GM19023 (cell line): ENCODE data around the gene IL18BP.

Experiments used
- ATAC-seq: cut with Tn5 transposase; IDR thresholded peaks from one replicate; pipeline ENCODE4 v1.9.1; 2021; ENCODE audit warnings: mild to moderate bottlenecking, moderate library complexity; ENCODE audit not compliant: unreplicated experiment

IL18BP gene

GRCh38 chr11:72010529-72011233 lies 12.0 kb downstream of the IL18BP start:
- ATAC-seq = no peak

DNA sequence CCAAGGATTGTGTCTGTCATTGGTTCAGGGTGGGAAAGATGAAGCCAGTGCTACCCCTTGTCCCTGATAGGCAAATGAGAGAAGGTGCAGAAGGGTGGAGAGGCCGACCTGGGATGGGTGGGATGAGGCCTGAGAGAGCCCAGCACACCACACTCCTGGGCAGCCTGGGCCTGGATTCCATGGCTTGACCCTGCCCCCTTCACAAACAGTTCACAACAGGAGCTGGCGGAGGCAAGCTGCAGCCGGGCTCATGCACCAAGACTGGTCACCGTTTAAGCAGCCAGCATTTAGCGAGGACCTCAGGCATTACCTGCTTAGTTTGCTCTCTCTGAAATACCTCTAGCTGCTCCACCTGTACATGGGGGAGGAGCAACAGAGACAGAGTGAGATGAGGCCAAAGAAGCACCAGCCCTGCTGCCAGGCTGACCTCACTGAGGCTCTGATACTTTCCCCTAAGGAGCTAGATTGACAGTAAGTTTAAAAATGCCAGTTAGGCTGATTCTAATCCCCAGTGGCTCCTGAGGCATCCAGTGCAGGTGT lies 13.5 kb downstream of the IL18BP start:
- no peak for ATAC-seq

DNA sequence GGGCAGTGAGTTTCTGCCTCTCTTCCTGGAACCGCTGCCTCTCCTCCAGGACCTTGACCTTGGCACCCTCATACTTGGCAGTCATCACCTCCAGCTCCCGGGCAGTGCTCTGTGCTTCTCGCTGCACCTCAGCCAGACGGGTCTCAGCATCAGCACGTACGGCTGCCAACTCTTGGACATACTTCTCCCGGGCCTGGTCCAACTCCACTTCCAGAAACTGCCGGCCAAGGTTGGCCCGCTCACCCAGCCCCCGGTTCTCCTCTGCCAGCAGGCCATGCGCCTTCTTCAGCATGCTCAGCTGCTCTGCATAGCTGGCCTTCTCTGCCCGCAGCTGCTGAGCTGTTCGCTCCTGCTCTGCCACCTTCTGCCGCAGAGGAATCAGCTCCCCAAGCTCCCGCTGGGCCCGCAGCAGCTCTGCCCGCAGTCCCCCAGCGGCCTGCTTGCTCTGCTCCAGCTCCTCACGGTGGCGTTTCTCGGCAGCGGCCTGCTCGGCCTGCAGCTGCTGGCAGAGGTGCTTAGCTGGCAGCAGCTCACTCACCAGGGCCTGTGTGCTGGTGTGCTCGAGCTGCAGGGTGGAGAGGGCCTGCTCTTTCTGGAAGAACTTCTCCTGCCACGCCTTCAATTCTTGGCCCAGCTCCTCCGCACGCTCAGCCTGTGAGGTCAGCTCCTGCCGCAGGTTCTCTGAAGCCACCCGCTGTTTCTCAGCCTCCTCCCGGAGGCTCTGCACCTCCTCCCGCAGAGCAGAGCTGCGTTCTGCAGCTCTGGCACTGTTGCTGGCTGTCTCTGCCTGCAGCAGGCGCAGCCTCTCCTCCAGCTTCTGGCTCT lies 14.4 kb downstream of the IL18BP start:
- ATAC-seq = no peak

- ATAC-seq = no peak
These were observed 15.3 kb downstream of the IL18BP start for GRCh38 chr11:72013765-72014711.

- no peak for ATAC-seq
These were observed 16.1 kb downstream of the IL18BP start for GRCh38 chr11:72014761-72015320.

DNA sequence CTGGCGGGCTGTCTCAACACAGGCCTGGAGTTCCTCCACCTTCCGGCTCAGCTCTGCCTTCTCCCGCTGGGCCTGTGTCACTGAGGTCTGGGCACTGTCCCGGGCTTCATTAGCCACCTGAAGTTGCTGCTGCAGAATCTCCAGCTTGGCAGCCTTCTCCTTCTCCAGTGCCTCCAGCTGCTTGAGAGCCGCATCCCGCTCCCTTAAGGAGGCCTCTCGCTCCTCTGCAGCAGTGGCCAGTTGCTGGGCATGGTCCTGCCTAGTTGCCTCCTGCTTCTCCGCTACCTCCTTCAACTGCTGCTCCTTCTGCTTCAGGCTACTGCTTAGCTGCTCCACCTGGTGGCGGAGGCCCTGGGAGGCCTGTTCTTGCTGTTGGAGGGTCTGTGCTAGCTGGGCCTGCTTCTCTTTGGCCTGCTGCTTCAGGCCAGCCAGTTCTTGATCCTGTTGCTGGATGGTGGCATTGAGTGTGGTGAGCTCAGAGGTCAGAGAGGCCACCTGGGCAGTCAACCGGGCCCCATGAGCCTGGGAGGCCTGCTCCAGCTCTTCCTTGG lies 16.9 kb downstream of the IL18BP start:
- no peak for ATAC-seq

- no peak for ATAC-seq
These were observed 19.5 kb downstream of the IL18BP start for GRCh38 chr11:72018171-72018570.

GRCh38 chr11:72023335-72023734 lies 24.6 kb downstream of the IL18BP start:
- no peak for ATAC-seq

- no peak for ATAC-seq
These were observed 25.5 kb downstream of the IL18BP start for GRCh38 chr11:72024069-72024754.

- no peak for ATAC-seq
These were observed 27.4 kb downstream of the IL18BP start for GRCh38 chr11:72026090-72026489.

DNA sequence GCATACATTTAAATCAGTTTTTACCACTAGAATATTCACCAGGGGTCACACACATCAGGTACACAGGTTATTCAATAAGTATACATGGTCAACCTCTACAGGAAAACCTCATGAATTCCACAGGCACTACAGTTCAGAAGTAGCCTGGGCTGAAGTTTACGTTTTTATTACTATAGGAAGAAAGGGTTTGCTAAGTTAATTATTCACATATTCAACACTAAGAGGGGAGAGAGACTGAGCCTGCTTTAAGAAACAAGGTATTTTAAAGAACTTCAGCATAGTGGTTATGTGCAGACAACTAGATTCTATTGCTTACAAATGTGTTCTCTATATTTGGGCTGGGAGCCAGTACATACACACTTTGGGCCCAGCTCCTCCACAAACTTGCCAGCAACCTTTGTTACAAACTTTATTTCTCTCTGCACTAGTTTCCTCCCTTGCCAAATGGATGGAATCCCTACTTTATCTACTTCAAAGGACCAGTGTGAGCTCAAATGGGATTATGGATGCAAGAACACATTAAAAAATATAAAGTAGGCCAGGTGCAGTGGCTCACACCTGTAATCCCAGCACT lies 31.9 kb downstream of the IL18BP start:
- ATAC-seq = no peak

GRCh38 chr11:72036687-72037086 lies 38.0 kb downstream of the IL18BP start:
- ATAC-seq = no peak

DNA sequence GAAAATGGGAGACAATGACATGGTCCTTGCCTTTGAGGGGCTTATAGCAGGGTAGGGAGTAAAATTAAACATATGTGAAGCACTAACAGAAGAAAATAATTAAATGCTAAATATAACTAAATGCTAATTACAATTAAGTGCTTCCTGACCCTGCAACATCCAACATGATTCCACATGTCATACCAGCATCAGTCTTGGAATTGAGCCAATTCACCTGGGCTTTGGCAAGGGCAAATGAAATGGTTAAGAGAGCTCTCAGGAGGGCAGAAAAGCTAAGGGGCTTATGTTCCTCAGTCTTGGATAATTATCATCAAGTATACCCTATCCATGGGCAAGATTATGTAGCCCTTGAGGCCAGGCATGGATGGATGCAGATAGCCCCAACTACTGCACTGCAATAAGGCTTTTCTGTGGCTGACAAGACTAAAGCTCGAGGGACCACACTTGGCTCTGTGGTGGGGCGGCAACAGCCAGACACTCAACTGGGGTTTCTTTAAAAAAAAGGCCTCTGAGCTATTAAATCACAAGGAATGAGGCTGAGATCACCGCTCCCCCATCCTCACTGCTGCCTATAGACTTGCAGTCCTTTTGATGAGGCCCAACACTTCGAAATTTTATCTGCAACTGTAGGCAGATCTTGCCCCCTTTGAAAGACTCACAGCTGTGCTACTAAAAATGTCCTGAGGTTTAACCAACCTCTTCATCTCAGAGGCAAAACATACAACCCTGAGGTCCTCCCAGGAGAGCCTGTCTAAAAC lies 39.0 kb downstream of the IL18BP start:
- ATAC-seq = no peak

DNA sequence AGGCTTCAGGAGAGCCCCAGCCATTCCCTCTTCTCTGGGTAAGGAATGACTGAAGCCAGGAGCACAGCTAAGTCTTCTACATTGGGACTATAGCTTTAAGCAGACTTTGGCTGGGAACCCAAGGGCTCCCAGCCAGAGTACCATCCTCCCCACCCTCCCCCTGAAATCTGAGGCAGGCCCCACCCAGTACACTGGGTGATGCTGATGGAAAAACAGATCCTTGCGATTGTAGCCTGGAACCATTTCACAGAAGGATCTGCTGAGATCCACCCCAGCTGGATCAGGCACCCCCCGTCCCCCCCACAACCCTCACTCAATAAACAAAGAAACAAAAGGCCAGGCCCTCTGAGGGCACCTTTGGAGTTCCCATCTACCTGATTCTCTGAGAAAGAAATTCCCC lies 39.8 kb downstream of the IL18BP start:
- ATAC-seq = no peak

- no peak for ATAC-seq
These were observed 40.5 kb downstream of the IL18BP start for GRCh38 chr11:72039031-72039855.

- no peak for ATAC-seq
These were observed 41.2 kb downstream of the IL18BP start for GRCh38 chr11:72039856-72040401.
